GM18858 (cell line): ENCODE results near the gene CDKN2A.
"Not testable (repeated sequence)": the region's sequence is repeated elsewhere in the genome, so short reads cannot be mapped to it uniquely, and the experiment has no call there.

Source experiments
- ATAC-seq: cut with Tn5 transposase; IDR thresholded peaks from one replicate; pipeline ENCODE4 v1.9.1; 2021; ENCODE audit not compliant: unreplicated experiment

CDKN2A gene

GRCh38 chr9:21982861-21983560, 11.2 kb downstream of the CDKN2A start:
- ATAC-seq: no peak

- no peak for ATAC-seq
These were observed 11.8 kb downstream of the CDKN2A start for GRCh38 chr9:21982391-21982790.

GRCh38 chr9:21976334-21976875, 17.8 kb downstream of the CDKN2A start:
- no peak for ATAC-seq

- ATAC-seq: no peak
These were observed 19.3 kb downstream of the CDKN2A start for GRCh38 chr9:21974722-21975409.

GRCh38 chr9:21974343-21974721, 19.9 kb downstream of the CDKN2A start:
- ATAC-seq: no peak

DNA sequence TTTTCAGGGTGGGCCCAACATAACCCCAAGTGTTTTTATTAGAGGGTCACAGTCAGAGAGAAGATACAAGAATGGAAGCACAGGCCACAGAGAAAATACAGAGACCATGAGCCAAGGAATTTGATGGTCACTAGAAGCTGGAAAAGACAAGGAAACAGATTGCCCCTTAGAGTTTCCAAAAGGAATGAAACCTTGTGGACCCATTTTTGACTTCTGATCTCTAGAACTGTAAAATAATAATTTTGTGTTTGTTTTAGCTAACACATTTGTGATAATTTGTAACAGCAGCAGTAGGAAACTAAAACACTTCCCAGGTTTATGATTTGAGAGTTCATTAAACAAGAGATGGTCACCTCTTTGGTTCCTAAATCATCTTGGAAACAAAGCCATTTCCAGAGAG, 21.8 kb downstream of the CDKN2A start:
- no peak for ATAC-seq

DNA sequence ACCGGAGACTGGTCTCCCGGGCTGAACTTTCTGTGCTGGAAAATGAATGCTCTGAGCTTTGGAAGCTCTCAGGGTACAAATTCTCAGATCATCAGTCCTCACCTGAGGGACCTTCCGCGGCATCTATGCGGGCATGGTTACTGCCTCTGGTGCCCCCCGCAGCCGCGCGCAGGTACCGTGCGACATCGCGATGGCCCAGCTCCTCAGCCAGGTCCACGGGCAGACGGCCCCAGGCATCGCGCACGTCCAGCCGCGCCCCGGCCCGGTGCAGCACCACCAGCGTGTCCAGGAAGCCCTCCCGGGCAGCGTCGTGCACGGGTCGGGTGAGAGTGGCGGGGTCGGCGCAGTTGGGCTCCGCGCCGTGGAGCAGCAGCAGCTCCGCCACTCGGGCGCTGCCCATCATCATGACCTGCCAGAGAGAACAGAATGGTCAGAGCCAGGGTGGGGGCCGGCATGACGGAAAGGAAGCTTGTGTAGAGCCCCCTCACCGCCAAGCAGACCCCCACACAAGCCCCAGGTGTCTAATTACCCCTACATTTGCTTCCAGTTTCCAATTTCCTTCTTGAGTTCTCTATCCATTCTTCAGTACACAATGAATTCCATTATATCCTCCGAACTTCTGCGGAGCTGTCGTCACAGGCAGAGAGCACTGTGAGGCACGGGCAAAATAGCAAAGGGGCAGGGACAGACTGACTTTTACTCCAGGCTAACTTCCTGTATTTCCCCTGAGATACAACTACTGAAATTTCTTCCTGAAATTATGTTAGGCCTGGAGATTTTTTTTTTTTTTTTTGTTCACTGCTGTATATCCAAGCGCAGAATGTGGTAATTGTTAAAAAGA, 23.2 kb downstream of the CDKN2A start:
- ATAC-seq: no peak

DNA sequence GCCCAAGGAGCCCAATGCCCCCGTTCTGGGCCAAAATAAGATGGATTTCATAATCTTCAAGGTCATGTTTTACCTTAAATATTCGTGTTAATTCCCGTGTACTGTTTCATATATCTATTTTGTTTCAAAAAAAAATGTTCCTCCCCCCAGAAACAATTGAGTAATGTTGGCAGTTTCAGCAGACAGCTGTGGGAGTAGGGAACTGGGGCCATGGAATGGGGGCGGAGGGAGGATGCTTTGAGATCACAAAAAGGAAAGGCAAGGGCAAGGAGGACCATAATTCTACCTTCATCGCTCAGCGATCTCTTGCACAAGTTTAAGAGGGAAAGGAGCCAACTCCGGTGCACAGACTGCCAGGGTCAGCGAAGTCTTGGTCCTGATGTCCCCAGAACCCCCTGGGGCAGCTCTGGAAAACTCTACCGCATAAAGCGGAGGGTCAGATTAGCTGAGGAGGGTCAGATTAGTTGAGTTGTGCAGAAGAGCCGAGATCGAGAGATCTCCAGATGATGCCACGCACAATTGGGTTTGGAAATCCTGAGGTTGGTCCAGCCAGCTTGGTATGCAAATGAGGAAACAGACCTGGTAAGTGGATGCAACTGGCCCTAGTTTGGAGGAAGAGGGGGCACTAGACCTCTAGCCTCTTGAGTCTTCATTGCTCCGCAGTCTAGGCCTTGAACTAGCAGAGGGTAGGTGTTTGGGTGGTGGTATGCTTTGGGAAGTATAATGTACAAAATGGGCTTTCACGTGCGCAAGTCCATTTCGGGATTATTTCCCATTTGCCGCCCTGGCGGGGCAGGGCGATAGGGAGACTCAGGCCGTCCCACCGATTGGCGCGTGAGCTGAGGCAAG, 24.0 kb downstream of the CDKN2A start:
- ATAC-seq: no peak

DNA sequence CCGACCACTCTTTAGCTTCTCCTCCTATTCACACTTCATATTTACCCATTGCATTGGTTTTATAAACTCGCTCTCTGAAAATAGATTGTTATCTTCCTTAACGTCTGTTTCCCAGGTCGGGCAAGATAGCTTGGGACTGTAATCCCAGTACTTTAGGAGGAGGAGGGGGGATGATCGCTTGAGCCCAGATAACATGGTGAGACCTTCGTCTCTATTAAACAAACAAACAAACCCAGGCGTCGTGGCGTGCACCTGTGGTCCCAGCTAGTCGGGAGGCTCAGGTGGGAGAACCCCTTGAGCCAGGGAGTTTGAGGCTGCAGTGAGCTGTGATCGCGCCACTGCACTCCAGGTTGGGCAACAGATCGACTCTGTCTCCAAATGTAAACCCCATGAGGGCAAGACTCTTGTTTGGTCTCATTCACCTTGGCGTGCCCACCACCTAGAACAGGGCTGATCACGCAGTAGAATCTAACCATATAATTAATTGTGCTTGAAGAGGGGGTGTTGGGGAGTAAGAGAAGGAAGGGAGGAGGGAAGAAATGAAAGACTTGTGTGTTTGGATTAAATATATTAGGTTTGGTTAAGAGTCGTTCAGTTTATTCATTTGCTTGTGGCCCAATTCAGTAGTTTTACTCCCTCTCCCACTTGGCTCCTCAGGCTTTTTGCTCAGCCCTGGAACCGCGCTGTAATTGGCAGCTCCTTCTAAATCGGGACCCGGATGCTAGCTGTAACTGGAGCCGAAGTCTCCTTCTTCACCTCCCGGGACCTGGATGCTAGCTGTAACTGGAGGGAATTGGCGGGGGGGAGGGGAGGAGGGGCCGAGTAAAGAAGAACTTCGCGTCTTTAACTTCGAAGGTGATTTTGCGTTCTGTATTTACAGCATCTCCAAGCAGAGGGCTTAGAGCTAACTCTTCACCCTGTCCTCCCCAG, 24.9 kb downstream of the CDKN2A start:
- no peak for ATAC-seq

DNA sequence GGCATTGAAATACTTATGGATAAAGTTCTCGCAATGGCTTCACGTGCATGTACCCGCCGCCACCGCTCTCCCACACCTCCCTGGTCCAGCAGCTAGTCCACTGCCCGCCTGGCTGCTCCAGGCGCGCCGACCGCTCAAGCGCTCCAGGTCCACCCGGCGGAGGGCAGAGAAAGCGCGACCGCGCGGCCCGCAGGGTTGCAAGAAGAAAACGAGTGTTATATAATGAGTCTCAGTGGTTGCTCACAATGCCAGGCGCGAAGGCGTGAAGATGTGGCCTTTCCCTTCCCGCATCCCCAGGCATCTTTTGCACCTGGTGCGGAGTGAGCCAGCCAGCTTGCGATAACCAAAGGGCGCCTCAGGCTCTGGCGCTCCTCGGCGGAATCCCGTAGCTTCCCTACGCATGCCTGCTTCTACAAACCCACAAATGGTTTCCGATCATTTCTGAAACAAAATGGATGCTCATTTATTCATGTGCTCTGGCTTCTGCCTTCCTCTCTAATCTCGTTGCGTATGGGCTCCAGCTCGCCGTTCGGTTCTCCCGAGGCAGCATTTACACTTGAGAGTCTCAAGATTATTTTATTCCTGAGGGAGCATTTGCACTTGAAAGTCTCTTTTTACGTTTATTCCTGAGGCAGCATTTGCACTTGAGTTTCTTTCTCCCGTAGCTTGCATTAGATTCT, 25.7 kb downstream of the CDKN2A start:
- no peak for ATAC-seq

GRCh38 chr9:21967702-21968101, 26.5 kb downstream of the CDKN2A start:
- no peak for ATAC-seq

GRCh38 chr9:21967169-21967568, 27.0 kb downstream of the CDKN2A start:
- no peak for ATAC-seq

GRCh38 chr9:21966140-21966851, 27.9 kb downstream of the CDKN2A start:
- ATAC-seq: no peak

- ATAC-seq: peak; percentile 77
These were observed 28.7 kb downstream of the CDKN2A start for GRCh38 chr9:21965401-21965951.

- ATAC-seq: peak; percentile 49
These were observed 29.2 kb downstream of the CDKN2A start for GRCh38 chr9:21964925-21965385.

- ATAC-seq: no peak
These were observed 32.6 kb downstream of the CDKN2A start for GRCh38 chr9:21961569-21961968.

DNA sequence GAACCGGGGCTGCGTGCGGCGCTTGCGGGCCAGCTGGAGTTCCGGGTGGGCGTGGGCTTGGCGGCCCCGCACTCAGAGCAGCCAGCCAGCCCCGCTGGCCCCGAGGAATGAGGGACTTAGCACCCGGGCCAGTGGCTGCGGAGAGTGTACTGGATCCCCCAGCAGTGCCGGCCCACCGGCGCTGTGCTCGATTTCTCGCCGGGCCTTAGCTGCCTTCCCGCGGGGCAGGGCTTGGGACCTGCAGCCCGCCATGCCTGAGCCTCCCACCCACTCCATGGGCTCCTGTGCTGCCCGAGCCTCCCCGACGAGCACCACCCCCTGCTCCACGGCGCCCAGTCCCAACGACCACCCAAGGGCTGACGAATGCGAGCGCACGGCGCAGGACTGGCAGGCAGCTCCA, 34.9 kb downstream of the CDKN2A start:
- not testable (repeated sequence) for ATAC-seq

DNA sequence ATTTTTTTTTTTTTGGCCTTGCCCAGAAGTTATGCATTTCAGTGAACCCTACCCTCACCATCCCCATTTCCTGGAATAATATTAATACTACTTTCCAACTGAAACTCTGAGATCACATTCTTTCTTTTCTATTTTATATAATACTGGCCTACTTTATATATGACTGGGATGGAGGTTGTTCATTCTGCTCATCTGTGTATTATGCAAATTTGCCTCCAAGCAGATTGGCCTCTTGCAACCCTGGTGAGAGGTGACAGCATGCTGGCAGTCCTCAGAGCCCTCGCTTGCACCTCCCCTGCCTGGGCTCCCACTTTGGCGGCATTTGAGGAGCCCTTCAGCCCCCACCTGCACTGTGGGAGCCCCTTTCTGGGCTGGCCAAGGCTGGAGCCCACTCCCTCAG, 35.4 kb downstream of the CDKN2A start:
- no peak for ATAC-seq
